ENCODE data around the gene NUDT13. TPM values are rescaled to one million over a fixed set of nuclear protein-coding genes. Genes with fewer than 3 reads are reported as not detected.

NUDT13 gene
- total RNA-seq, 1 experiment from 2014 or later = 2.9 TPM

DNA sequence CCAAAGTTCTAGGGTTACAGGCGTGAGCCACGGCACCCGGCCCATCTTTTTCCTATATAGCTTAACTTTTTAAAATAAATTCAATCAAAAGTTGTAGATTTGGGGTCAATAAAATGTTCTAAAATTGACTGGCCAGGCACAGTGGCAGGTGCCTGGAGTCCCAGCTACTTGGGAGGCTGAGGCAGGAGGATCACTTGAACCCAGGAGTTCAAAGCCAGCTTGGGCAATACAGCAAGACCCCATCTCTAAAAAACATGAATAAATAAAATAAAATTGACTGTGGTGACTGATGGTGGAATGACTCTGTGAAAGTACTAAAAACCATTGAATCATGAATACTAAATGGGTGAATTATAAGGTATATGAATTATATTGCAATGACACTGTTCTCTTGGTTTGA is 34.4 kb upstream of the NUDT13 start (continued):
- no peak for TF ChIP-seq GRHL2 (CRISPR knock-in tag; IDR thresholded peaks at IDR 0.05; ENCODE audit: insufficient replicate concordance, severe bottlenecking)

DNA sequence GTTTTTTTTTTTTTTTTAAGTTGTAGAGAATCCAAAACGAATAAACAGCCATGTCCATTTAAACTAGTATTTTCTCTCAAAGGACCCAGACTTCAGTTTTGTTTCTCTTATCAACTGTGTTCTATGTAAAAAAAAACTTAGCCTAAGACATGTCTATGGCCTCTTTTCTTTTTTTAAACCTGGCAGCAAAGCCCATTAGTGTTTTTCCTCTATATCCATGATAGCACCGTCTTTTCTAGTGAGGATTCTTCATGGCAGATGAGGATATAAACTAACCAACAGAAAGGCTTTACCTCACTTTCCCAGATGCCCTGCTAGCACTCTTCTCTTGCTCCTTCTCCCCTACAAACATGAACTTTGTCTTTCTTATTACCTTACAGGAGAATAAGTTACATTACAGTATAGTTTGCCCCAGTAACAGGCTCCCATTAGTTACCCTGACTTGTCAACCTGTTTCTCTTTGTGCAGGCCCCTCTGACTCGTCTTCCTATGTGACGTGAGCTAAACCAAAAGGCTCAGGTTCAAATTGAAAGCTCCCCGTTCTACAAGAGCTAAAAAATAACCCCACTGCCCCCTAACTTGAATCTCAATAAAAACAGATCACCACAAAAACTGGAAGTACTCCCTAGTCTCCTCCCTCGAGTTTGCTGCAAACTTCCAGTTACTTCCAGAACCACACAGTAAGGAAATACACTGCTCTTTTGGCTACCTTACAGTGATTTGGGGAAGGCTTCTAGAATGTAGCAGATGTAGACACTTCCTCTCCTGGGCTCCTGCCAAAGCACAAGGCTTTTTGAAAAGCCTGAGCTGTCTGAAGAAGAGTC is 33.7 kb upstream of the NUDT13 start:
- Mint-ChIP-seq H3K4me1 (peaks cover 7% of the 10 kb centered on the region), H3K9me3 (no peaks in the 10 kb centered on the region), H3K4me3 (no peak overlapping the region), H3K27ac (peak overlapping the region; percentile 69), H3K36me3 (peaks cover 20% of the 10 kb centered on the region), H3K27me3 (ENCODE audit: low read depth) (no peaks in the 10 kb centered on the region)
- POLR2A ChIA-PET = no interaction called here
- TF ChIP-seq IRF2 (CRISPR knock-in tag; IDR thresholded peaks at IDR 0.05; ENCODE audit: borderline replicate concordance, low read depth) (no peak), OVOL2 (CRISPR knock-in tag; IDR thresholded peaks at IDR 0.05; ENCODE audit: borderline replicate concordance) (no peak), ZNF396 (CRISPR knock-in tag; IDR thresholded peaks at IDR 0.05; ENCODE audit: borderline replicate concordance) (no peak), ZNF416 (CRISPR knock-in tag; IDR thresholded peaks at IDR 0.05) (no peak), EMX1 (CRISPR knock-in tag; IDR thresholded peaks at IDR 0.05) (no peak), ZNF317 (CRISPR knock-in tag; IDR thresholded peaks at IDR 0.05; ENCODE audit: borderline replicate concordance, low read depth) (no peak), CREM (CRISPR knock-in tag; IDR thresholded peaks at IDR 0.05) (no peak), ZBTB21 (CRISPR knock-in tag; IDR thresholded peaks at IDR 0.05; ENCODE audit: borderline replicate concordance) (no peak)
- TF ChIP-seq, protein P1, sequence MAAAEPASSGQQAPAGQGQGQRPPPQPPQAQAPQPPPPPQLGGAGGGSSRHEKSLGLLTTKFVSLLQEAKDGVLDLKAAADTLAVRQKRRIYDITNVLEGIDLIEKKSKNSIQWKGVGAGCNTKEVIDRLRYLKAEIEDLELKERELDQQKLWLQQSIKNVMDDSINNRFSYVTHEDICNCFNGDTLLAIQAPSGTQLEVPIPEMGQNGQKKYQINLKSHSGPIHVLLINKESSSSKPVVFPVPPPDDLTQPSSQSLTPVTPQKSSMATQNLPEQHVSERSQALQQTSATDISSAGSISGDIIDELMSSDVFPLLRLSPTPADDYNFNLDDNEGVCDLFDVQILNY (CRISPR knock-in tag; IDR thresholded peaks at IDR 0.05) = no peak
- ATAC-seq = no peak
- CTCF ChIA-PET = interaction anchor here (0.5 to 1.7 kb wide), 3 partner anchors 15 to 20 kb away, joined by 3 to 9 read pairs (median 5); partner anchors contain the start of gene P4HA1
- no peak for DNase-seq (ENCODE audit: low spot score)

DNA sequence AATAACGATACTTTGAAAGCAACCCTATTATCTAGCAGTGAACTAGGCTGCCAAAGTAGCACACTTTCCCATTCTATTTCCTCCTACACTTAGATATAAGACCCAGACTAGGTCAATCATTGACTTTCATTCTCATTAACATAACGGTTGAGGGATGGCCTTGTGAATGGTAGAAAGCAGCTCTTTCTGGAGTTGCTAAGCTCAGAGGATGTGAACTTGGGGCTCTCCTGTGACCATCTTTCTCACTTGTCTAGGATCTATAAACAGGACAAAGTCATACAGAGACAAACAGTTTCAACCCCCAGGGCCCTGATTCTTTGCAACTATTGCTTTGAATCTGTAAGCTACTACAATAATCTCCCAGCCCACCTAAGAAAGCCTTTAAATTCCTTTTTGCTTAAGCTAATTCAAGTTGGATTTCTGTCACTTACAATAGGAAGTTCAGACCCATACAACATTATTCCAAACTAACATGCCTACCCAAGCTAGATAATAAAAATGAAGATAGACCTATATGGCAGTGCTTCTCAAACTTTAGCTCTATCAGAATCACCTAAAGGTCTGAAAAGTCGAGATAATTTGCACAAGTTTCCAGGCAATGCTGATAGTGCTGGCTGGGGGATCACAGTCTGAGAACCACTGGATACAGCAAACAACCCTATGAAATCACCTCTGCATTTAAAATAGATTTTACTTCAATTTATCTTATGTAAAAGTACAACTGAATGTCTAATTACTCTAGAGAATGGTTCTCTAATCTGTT is 30.3 kb upstream of the NUDT13 start:
- POLR2A ChIA-PET = no interaction called here

More for the DNA sequence above, 30.3 kb upstream of the NUDT13 start:
- Mint-ChIP-seq H3K4me1 (peaks cover 7% of the 10 kb centered on the region), H3K9me3 (no peaks in the 10 kb centered on the region), H3K36me3 (no peaks in the 10 kb centered on the region), H3K27ac (no peak overlapping the region), H3K27me3 (ENCODE audit: low read depth) (no peaks in the 10 kb centered on the region), H3K4me3 (no peak overlapping the region)
- no peak for TF ChIP-seq HMGA2 (CRISPR knock-in tag; IDR thresholded peaks at IDR 0.05)
- TF ChIP-seq ZNF263 (CRISPR knock-in tag; IDR thresholded peaks at IDR 0.05; ENCODE audit: low read depth) = no peak
- no peak for TF ChIP-seq FOXK1 (CRISPR knock-in tag; IDR thresholded peaks at IDR 0.05)
- TF ChIP-seq, protein P2, sequence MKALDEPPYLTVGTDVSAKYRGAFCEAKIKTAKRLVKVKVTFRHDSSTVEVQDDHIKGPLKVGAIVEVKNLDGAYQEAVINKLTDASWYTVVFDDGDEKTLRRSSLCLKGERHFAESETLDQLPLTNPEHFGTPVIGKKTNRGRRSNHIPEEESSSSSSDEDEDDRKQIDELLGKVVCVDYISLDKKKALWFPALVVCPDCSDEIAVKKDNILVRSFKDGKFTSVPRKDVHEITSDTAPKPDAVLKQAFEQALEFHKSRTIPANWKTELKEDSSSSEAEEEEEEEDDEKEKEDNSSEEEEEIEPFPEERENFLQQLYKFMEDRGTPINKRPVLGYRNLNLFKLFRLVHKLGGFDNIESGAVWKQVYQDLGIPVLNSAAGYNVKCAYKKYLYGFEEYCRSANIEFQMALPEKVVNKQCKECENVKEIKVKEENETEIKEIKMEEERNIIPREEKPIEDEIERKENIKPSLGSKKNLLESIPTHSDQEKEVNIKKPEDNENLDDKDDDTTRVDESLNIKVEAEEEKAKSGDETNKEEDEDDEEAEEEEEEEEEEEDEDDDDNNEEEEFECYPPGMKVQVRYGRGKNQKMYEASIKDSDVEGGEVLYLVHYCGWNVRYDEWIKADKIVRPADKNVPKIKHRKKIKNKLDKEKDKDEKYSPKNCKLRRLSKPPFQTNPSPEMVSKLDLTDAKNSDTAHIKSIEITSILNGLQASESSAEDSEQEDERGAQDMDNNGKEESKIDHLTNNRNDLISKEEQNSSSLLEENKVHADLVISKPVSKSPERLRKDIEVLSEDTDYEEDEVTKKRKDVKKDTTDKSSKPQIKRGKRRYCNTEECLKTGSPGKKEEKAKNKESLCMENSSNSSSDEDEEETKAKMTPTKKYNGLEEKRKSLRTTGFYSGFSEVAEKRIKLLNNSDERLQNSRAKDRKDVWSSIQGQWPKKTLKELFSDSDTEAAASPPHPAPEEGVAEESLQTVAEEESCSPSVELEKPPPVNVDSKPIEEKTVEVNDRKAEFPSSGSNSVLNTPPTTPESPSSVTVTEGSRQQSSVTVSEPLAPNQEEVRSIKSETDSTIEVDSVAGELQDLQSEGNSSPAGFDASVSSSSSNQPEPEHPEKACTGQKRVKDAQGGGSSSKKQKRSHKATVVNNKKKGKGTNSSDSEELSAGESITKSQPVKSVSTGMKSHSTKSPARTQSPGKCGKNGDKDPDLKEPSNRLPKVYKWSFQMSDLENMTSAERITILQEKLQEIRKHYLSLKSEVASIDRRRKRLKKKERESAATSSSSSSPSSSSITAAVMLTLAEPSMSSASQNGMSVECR (CRISPR knock-in tag; IDR thresholded peaks at IDR 0.05; ENCODE audit: borderline replicate concordance) = no peak
- TF ChIP-seq NFYB (CRISPR knock-in tag; conservative IDR thresholded peaks at IDR 0.05; ENCODE audit: low read depth) = no peak
- TF ChIP-seq SMAD3 (CRISPR knock-in tag; IDR thresholded peaks at IDR 0.05; ENCODE audit: borderline replicate concordance) = no peak
- TF ChIP-seq OVOL2 (CRISPR knock-in tag; IDR thresholded peaks at IDR 0.05; ENCODE audit: borderline replicate concordance) = no peak
- TF ChIP-seq, protein P3, sequence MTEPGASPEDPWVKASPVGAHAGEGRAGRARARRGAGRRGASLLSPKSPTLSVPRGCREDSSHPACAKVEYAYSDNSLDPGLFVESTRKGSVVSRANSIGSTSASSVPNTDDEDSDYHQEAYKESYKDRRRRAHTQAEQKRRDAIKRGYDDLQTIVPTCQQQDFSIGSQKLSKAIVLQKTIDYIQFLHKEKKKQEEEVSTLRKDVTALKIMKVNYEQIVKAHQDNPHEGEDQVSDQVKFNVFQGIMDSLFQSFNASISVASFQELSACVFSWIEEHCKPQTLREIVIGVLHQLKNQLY (CRISPR knock-in tag; IDR thresholded peaks at IDR 0.05) = no peak
- TF ChIP-seq, protein P4, sequence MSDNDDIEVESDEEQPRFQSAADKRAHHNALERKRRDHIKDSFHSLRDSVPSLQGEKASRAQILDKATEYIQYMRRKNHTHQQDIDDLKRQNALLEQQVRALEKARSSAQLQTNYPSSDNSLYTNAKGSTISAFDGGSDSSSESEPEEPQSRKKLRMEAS (CRISPR knock-in tag; IDR thresholded peaks at IDR 0.05) = no peak
- TF ChIP-seq ZNF396 (CRISPR knock-in tag; IDR thresholded peaks at IDR 0.05; ENCODE audit: borderline replicate concordance) = no peak
- TF ChIP-seq, protein P5, sequence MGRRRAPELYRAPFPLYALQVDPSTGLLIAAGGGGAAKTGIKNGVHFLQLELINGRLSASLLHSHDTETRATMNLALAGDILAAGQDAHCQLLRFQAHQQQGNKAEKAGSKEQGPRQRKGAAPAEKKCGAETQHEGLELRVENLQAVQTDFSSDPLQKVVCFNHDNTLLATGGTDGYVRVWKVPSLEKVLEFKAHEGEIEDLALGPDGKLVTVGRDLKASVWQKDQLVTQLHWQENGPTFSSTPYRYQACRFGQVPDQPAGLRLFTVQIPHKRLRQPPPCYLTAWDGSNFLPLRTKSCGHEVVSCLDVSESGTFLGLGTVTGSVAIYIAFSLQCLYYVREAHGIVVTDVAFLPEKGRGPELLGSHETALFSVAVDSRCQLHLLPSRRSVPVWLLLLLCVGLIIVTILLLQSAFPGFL (CRISPR knock-in tag; IDR thresholded peaks at IDR 0.05; ENCODE audit: borderline replicate concordance) = no peak
- DNase-seq (ENCODE audit: low spot score) = no peak
- CTCF ChIA-PET = interaction anchor here (0.8 to 1.2 kb wide), 3 partner anchors 16 to 19 kb away, joined by 3 to 4 read pairs (median 3); partner anchors contain the start of gene P4HA1
- ATAC-seq = no peak
